ENCODE results near the gene NWD2. TPM values are rescaled to one million over a fixed set of nuclear protein-coding genes. Genes with fewer than 3 reads are reported as not detected.

NWD2 gene
- polyA plus RNA-seq, 1 donor (not counting 4 experiments of a cell fraction or from before 2014, with no cell fraction given) = 0.10 TPM

DNA sequence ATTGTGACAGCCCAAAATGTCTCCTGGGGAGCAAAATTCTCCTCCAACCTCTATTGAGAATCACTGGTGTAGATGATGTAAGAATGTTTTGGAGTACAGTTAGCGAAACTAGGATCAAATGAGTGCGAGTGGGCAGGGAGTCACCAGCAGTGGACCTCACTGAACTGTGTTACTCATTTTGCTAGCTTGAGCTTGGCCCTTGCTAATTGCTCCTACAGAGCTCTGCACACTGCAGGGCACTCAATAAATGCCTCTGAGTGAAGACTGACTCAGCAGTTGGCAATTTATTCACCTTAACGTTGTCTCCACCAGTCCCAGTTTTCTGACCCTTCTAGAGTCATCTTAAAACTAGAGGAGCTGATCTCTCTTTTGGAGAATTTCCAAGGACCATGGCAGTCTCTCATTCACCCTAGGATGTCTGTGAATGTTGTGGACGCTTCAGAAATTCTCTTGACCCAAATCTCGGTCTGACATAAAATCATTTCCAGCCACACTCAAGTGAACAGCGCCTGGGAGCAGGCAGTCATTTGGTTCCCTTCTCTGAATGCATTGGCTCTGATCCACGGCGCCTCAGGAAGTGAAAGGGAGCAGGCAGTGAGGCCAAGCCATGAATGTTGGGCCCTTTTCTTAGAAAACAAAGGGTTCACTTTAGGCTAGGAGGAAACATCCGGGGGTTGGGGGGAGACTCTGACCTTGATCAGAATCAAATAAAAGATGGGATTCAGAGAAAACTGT lies 148.1 kb downstream of the NWD2 start:
- Histone ChIP-seq H4K20me1 (ENCODE audit: control insufficient read depth, extremely low read depth, insufficient read depth, low read length) (no peaks in the 10 kb centered on the region), H3K4me2 (ENCODE audit: control insufficient read depth, extremely low read depth, insufficient read depth, low read depth, low read length) (no peak overlapping the region), H3K9ac (ENCODE audit: control insufficient read depth, extremely low read depth, insufficient read depth, low read length) (no peak overlapping the region), H3K27ac (ENCODE audit: control insufficient read depth, insufficient read depth, low read length) (no peak overlapping the region), H3K4me1 (ENCODE audit: control insufficient read depth, extremely low read depth, insufficient read depth, low read length) (no peaks in the 10 kb centered on the region), H3K27me3 (ENCODE audit: control insufficient read depth, extremely low read depth, insufficient read depth, low read length) (no peaks in the 10 kb centered on the region), H3K9me3 (ENCODE audit: control insufficient read depth, low read depth, low read length) (no peaks in the 10 kb centered on the region), H3K36me3 (ENCODE audit: control insufficient read depth in 2 of 2, extremely low read depth in 1 of 2, insufficient read depth in 2 of 2, low read length in 2 of 2) (no peaks in the 10 kb centered on the region), H3K4me3 (ENCODE audit: control insufficient read depth in 2 of 3, extremely low read depth in 1 of 3, insufficient read depth in 2 of 3, low read depth in 1 of 3, low read length in 3 of 3) (no peak overlapping the region), H3K9me1 (ENCODE audit: control insufficient read depth, extremely low read depth, insufficient read depth, low read length) (no peaks in the 10 kb centered on the region), H3K79me2 (ENCODE audit: control insufficient read depth, insufficient read depth, low read length) (no peaks in the 10 kb centered on the region), H2AFZ (ENCODE audit: control insufficient read depth, low read length) (no peak overlapping the region)
- TF ChIP-seq, protein P1, sequence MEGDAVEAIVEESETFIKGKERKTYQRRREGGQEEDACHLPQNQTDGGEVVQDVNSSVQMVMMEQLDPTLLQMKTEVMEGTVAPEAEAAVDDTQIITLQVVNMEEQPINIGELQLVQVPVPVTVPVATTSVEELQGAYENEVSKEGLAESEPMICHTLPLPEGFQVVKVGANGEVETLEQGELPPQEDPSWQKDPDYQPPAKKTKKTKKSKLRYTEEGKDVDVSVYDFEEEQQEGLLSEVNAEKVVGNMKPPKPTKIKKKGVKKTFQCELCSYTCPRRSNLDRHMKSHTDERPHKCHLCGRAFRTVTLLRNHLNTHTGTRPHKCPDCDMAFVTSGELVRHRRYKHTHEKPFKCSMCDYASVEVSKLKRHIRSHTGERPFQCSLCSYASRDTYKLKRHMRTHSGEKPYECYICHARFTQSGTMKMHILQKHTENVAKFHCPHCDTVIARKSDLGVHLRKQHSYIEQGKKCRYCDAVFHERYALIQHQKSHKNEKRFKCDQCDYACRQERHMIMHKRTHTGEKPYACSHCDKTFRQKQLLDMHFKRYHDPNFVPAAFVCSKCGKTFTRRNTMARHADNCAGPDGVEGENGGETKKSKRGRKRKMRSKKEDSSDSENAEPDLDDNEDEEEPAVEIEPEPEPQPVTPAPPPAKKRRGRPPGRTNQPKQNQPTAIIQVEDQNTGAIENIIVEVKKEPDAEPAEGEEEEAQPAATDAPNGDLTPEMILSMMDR (optimal IDR thresholded peaks at IDR 0.05 in 1 of 3, IDR thresholded peaks at IDR 0.05 in 1 of 3, conservative IDR thresholded peaks at IDR 0.05 in 1 of 3; ENCODE audit: extremely low read depth in 1 of 3, insufficient read depth in 2 of 3, low read length in 3 of 3) = no peak
- no peak for TF ChIP-seq EZH2 (IDR thresholded peaks at IDR 0.05; ENCODE audit: low read length)
- dilution Hi-C loops (cut with MboI; ENCODE audit: extremely low pct_ligation_motif_present, low sequenced_read_pairs) = no loop called here
- DNase-seq (ENCODE audit: low read depth, low spot score) = no peak
- no peak for FAIRE-seq

- dilution Hi-C loops (cut with MboI; ENCODE audit: extremely low pct_ligation_motif_present, low sequenced_read_pairs) = no loop called here
- no peak overlapping the region for H3K4me2 ChIP-seq (ENCODE audit: control insufficient read depth, extremely low read depth, insufficient read depth, low read depth, low read length)
Observed at GRCh38 chr4:37393321-37393720, 148.8 kb downstream of the NWD2 start.

More at GRCh38 chr4:37393321-37393720, 148.8 kb downstream of the NWD2 start:
- Histone ChIP-seq H2AFZ (ENCODE audit: control insufficient read depth, low read length) (no peak overlapping the region), H3K27ac (ENCODE audit: control insufficient read depth, insufficient read depth, low read length) (no peak overlapping the region), H3K4me1 (ENCODE audit: control insufficient read depth, extremely low read depth, insufficient read depth, low read length) (no peaks in the 10 kb centered on the region), H3K27me3 (ENCODE audit: control insufficient read depth, extremely low read depth, insufficient read depth, low read length) (no peaks in the 10 kb centered on the region), H3K4me3 (ENCODE audit: control insufficient read depth in 2 of 3, extremely low read depth in 1 of 3, insufficient read depth in 2 of 3, low read depth in 1 of 3, low read length in 3 of 3) (no peak overlapping the region), H3K9me3 (ENCODE audit: control insufficient read depth, low read depth, low read length) (no peaks in the 10 kb centered on the region), H3K79me2 (ENCODE audit: control insufficient read depth, insufficient read depth, low read length) (no peaks in the 10 kb centered on the region), H3K36me3 (ENCODE audit: control insufficient read depth in 2 of 2, extremely low read depth in 1 of 2, insufficient read depth in 2 of 2, low read length in 2 of 2) (no peaks in the 10 kb centered on the region), H3K9me1 (ENCODE audit: control insufficient read depth, extremely low read depth, insufficient read depth, low read length) (no peaks in the 10 kb centered on the region), H4K20me1 (ENCODE audit: control insufficient read depth, extremely low read depth, insufficient read depth, low read length) (no peaks in the 10 kb centered on the region), H3K9ac (ENCODE audit: control insufficient read depth, extremely low read depth, insufficient read depth, low read length) (no peak overlapping the region)
- FAIRE-seq = no peak
- no peak for DNase-seq (ENCODE audit: low read depth, low spot score)
- TF ChIP-seq EZH2 (IDR thresholded peaks at IDR 0.05; ENCODE audit: low read length) = no peak
- TF ChIP-seq, protein P1 (optimal IDR thresholded peaks at IDR 0.05 in 1 of 3, IDR thresholded peaks at IDR 0.05 in 1 of 3, conservative IDR thresholded peaks at IDR 0.05 in 1 of 3; ENCODE audit: extremely low read depth in 1 of 3, insufficient read depth in 2 of 3, low read length in 3 of 3) = no peak

All from keratinocyte (primary cell).